Hepatocyte (in vitro differentiated cells): ENCODE results near the gene MYDGF. TPM values are rescaled to one million over a fixed set of nuclear protein-coding genes. Genes with fewer than 3 reads are reported as not detected.
A peak's percentile ranks its signal among the peaks of the same experiment; 100 is the strongest.
"Not testable (repeated sequence)": the region's sequence is repeated elsewhere in the genome, so short reads cannot be mapped to it uniquely, and the experiment has no call there.

ENCODE experiments used
- DNase-seq: peaks from one replicate; pipeline ENCODE4 v3.0.0-alpha.2; 2016; ENCODE audit warnings: low spot score
- H2AFZ ChIP-seq: fragments of 200-600 bp; sonication (generic); 2 replicates; pipeline ENCODE4 v1.6.0; 2016; ENCODE audit warnings: antibody characterized with exemption, mild to moderate bottlenecking
- H3K27ac ChIP-seq: fragments of 200-600 bp; sonication (generic); 2 replicates; pipeline ENCODE4 v1.5.1; 2016; ENCODE audit warnings: mild to moderate bottlenecking
- H3K27me3 ChIP-seq: fragments of 200-600 bp; sonication (generic); 2 replicates; pipeline ENCODE4 v1.6.1; 2016
- H3K36me3 ChIP-seq: fragments of 200-600 bp; sonication (generic); replicated peaks from 2 replicates; pipeline ENCODE4 v1.5.1; 2016; ENCODE audit warnings: low read depth; ENCODE audit not compliant: insufficient read depth
- H3K4me1 ChIP-seq: fragments of 200-600 bp; sonication (generic); 2 replicates; pipeline ENCODE4 v1.5.1; 2016; ENCODE audit warnings: mild to moderate bottlenecking, moderate library complexity; ENCODE audit not compliant: insufficient read depth
- H3K4me2 ChIP-seq: fragments of 200-600 bp; sonication (generic); 2 replicates; pipeline ENCODE4 v1.6.0; 2016
- H3K4me3 ChIP-seq: fragments of 200-600 bp; sonication (generic); 2 replicates; pipeline ENCODE4 v1.5.1; 2016; ENCODE audit warnings: mild to moderate bottlenecking
- H3K79me2 ChIP-seq: fragments of 200-600 bp; sonication (generic); 2 replicates; pipeline ENCODE4 v1.6.0; 2017; ENCODE audit warnings: mild to moderate bottlenecking
- H3K9me2 ChIP-seq: fragments of 200-600 bp; sonication (generic); replicated peaks from 2 replicates; pipeline ENCODE4 v1.6.0; 2017; ENCODE audit warnings: mild to moderate bottlenecking; ENCODE audit not compliant: insufficient read depth
- H3K9me3 ChIP-seq: fragments of 200-600 bp; sonication (generic); 2 replicates; pipeline ENCODE4 v1.5.1; 2016; ENCODE audit warnings: low read depth, mild to moderate bottlenecking
- H4K20me1 ChIP-seq: fragments of 200-600 bp; sonication (generic); 2 replicates; pipeline ENCODE4 v1.6.0; 2016; ENCODE audit warnings: mild to moderate bottlenecking; ENCODE audit not compliant: insufficient read depth, poor library complexity, severe bottlenecking
- EZH2 ChIP-seq: fragments of 200-600 bp; sonication (generic); IDR thresholded peaks from 2 replicates; pipeline ENCODE4 v1.6.1; 2016; ENCODE audit warnings: antibody characterized with exemption, mild to moderate bottlenecking, borderline replicate concordance
- EZH2phosphoT487 ChIP-seq: fragments of 200-600 bp; sonication (generic); IDR thresholded peaks from one replicate; pipeline ENCODE4 v1.6.1; 2018; ENCODE audit warnings: antibody characterized with exemption, mild to moderate bottlenecking, low read depth, moderate library complexity; ENCODE audit not compliant: unreplicated experiment, severe bottlenecking
- WGBS: methylation state at CpG from one replicate; pipeline ENCODE4 v1.1.6; 2016; ENCODE audit warnings: low lambda C conversion rate; ENCODE audit errors: missing lambda C conversion rate; 5-methylcytosine and 5-hydroxymethylcytosine counted together
- polyA plus RNA-seq: library from polyadenylated mRNA; unstranded; fragments of >200 nt; fragmentation: Nextera tagmentation; extraction: Ambion mirVana; gene quantifications from 2 replicates; pipeline ENCODE4 v1.2.1, GENCODE V29; 2016
- total RNA-seq: library from RNA; depleted of rRNA; stranded (reverse); fragments of >200 nt; gene quantifications from 2 replicates; pipeline ENCODE4 v1.2.3, GENCODE V29; 2014
- TF ChIP-seq, protein P1 (sequence below): fragments of 200-600 bp; sonication (generic); IDR thresholded peaks from 2 replicates; pipeline ENCODE4 v1.5.1; 2016; ENCODE audit warnings: antibody characterized with exemption, mild to moderate bottlenecking; ENCODE audit not compliant: poor library complexity

Gene MYDGF
- total and polyA plus RNA-seq, 2 experiments from 2014 or later: 158 to 405 TPM

DNA sequence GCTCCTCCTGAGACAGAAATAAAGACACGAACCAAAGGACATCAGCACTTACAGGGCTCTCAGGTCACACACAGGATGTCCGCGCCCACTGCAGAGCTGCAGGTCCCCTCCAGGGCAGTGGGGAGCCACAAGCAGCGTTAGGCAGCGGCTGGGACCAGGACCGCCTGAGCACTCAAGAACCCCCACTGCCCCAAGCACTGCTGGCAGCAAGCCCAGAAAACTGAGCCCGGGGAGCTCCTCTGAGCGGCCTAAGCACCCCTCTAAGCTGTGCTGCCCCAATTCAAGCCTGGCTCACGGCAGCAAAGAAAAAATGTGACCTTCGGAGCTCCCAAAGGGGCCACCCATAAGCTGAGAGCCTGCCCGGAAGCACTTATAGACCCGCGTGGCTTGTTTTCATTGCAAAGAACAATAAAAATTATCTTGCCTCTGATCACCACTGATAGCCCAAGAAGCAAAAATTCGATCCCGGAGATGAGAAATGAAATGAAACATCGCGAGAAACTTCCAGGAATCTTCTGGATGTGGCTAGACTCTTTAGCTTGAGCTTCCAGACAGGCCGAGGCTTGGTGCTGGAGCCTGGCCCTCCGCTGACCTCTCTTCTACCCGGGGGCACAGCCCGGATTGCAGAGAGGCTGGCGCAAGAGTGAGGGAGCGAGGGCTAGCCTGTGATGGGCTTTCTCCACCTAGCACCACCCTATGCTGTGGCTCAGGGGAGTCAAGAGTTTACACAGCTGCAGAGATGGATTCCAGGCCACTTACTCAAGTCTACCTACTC is 47.2 kb upstream of the MYDGF start:
- Histone ChIP-seq H3K9me2 (no peaks in the 10 kb centered on the region), H3K79me2 (peaks cover 20% of the 10 kb centered on the region), H3K4me1 (peaks cover 11% of the 10 kb centered on the region), H3K9me3 (no peaks in the 10 kb centered on the region), H3K36me3 (no peaks in the 10 kb centered on the region), H3K4me2 (peak overlapping the region; percentile 29), H4K20me1 (no peaks in the 10 kb centered on the region), H3K27ac (peak overlapping the region; percentile 9), H3K27me3 (no peaks in the 10 kb centered on the region), H2AFZ (no peak overlapping the region), H3K4me3 (no peak overlapping the region)
- WGBS: 80% methylated on average over 21 of the region's 23 CpGs
- peak; percentile 32 for DNase-seq
- TF ChIP-seq, protein P1, sequence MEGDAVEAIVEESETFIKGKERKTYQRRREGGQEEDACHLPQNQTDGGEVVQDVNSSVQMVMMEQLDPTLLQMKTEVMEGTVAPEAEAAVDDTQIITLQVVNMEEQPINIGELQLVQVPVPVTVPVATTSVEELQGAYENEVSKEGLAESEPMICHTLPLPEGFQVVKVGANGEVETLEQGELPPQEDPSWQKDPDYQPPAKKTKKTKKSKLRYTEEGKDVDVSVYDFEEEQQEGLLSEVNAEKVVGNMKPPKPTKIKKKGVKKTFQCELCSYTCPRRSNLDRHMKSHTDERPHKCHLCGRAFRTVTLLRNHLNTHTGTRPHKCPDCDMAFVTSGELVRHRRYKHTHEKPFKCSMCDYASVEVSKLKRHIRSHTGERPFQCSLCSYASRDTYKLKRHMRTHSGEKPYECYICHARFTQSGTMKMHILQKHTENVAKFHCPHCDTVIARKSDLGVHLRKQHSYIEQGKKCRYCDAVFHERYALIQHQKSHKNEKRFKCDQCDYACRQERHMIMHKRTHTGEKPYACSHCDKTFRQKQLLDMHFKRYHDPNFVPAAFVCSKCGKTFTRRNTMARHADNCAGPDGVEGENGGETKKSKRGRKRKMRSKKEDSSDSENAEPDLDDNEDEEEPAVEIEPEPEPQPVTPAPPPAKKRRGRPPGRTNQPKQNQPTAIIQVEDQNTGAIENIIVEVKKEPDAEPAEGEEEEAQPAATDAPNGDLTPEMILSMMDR: no peak
- TF ChIP-seq EZH2 (no peak), EZH2phosphoT487 (no peak)

DNA sequence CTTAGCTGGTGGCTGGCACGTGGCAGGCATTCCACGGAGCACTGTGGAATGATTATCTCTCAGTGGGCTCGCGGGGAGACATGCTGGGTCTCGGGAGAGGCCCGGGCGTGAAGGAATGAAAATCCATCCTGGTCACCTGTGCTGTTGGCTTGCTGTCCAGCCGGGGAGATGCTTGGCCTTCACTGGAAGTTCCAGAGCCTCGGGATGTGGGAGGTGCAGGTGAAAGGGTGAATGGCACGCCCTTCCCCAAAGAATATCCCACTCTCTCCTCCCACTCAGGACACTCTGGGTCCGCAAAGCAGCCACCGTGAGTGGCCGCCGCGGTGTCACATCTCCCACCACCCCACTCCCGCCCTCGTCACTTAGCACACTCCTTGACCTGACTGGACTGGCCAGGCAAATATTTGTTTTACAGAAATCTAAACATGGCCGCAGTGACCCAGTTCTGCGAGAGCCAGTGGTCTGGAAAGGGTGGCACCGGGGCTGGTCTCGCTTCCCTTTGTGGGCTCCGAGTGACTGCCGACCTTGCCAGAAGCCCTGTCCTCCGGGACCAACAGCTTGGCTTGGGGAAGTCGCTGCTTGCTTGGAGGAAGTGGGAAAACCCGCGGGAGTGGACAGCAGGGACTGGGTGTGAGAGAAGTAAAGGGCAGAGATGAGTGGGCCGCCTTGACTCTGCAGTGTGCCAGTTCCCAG is 45.5 kb upstream of the MYDGF start:
- no peak overlapping the region for H3K4me3 ChIP-seq
- WGBS: 81% methylated on average over 27 of the region's 28 CpGs
- H3K27me3 ChIP-seq: no peaks in the 10 kb centered on the region
- peak overlapping the region; percentile 3 for H3K27ac ChIP-seq
- TF ChIP-seq EZH2 (no peak), EZH2phosphoT487 (no peak)
- TF ChIP-seq, protein P1: no peak
- H3K4me1 ChIP-seq: peaks cover 8% of the 10 kb centered on the region
- no peak for DNase-seq
- H3K9me2 ChIP-seq: no peaks in the 10 kb centered on the region
- no peaks in the 10 kb centered on the region for H3K9me3 ChIP-seq
- H3K36me3 ChIP-seq: no peaks in the 10 kb centered on the region
- no peak overlapping the region for H2AFZ ChIP-seq
- H3K4me2 ChIP-seq: no peak overlapping the region
- no peaks in the 10 kb centered on the region for H4K20me1 ChIP-seq
- peaks cover 3% of the 10 kb centered on the region for H3K79me2 ChIP-seq

DNA sequence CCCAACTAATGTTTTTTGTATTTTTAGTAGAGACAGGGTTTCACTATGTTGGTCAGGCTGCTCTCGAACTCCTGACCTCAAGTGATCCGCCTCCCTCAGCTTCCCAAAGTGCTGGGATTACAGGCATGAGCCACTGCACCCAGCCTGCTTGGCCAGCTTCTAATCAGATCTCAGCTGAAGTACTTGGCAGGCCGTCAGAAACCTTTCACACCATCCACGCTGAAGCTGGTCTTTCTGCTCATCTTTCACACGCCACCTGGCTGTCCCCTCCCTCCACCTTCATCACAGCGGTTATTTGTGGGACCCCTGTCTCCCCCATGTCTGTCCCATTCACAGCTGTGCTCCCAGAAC is 45.0 kb upstream of the MYDGF start:
- H3K4me2 ChIP-seq, H3K27me3 ChIP-seq, H3K9me3 ChIP-seq, H3K4me1 ChIP-seq, H3K36me3 ChIP-seq, H3K9me2 ChIP-seq, H4K20me1 ChIP-seq, H2AFZ ChIP-seq, H3K4me3 ChIP-seq, H3K79me2 ChIP-seq: not testable (repeated sequence)
- H3K27ac ChIP-seq: peak overlapping the region; percentile 3
- WGBS: 89% methylated on average over 6 of the region's 6 CpGs
- peak; percentile 4 for DNase-seq

DNA sequence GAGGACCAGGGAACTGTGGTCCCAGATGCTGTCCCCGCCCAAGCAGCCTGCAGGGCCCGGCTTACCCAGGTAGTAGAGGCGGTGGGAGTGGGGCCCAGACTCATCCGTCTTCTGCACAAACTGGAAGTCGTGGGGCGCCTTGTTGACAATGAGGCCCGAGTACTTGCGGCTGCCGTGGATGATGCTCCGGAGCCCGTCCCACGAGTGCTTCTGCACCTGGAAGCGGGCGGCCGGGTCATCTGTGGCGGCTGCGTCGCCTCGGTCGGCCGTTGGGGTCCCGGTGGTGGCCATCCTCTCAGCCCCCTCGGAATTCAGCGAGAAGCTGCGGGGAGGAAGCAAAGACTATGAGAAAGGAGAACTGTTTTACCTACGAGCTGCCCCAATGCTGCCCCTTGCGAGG is 43.9 kb upstream of the MYDGF start:
- H2AFZ ChIP-seq: no peak overlapping the region
- H3K27ac ChIP-seq: no peak overlapping the region
- no peak for DNase-seq
- no peaks in the 10 kb centered on the region for H3K9me3 ChIP-seq
- no peaks in the 10 kb centered on the region for H4K20me1 ChIP-seq
- TF ChIP-seq, protein P1: no peak
- no peak for TF ChIP-seq EZH2
- TF ChIP-seq EZH2phosphoT487: no peak
- WGBS: 98% methylated on average over 27 of the region's 27 CpGs
- peaks cover 8% of the 10 kb centered on the region for H3K4me1 ChIP-seq
- no peak overlapping the region for H3K4me2 ChIP-seq
- H3K4me3 ChIP-seq: no peak overlapping the region
- H3K79me2 ChIP-seq: no peaks in the 10 kb centered on the region
- no peaks in the 10 kb centered on the region for H3K27me3 ChIP-seq
- no peaks in the 10 kb centered on the region for H3K9me2 ChIP-seq
- H3K36me3 ChIP-seq: no peaks in the 10 kb centered on the region
